Tibial artery (tissue), 4 donors: Measurements from ENCODE around the gene PLEKHG1.

ENCODE experiments used
- DNase-seq, 2 donors: peaks; one replicate each; pipeline ENCODE4 v3.0.0-alpha.2; 2019
- H3K27ac ChIP-seq, 2 donors: fragments of 200-600 bp; sonication (generic) in 1 of 2; 1 replicate in 1 of 2; 2 replicates in 1 of 2; pipeline ENCODE4 v1.5.1; 2018 to 2019; ENCODE audit warnings: mild to moderate bottlenecking in 1 of 2
- H3K27me3 ChIP-seq, 2 donors: fragments of 200-600 bp; sonication (generic) in 1 of 2; one replicate each; pipeline versions ENCODE4 v1.5.1 to v1.6.0; 2016 to 2019
- H3K36me3 ChIP-seq, 3 donors: fragments of 200-600 bp; sonication (generic) in 2 of 3; one replicate each; pipeline ENCODE4 v1.5.1; 2016 to 2019; ENCODE audit warnings: mild to moderate bottlenecking in 2 of 3
- H3K4me1 ChIP-seq, 4 donors: fragments of 200-600 bp; sonication (generic) in 2 of 4; 1 replicate in 3 of 4; 2 replicates in 1 of 4; pipeline ENCODE4 v1.5.1; 2016 to 2019
- H3K4me3 ChIP-seq, 2 donors: fragments of 200-600 bp; sonication (generic) in 1 of 2; 1 replicate in 1 of 2; 2 replicates in 1 of 2; pipeline ENCODE4 v1.5.1; 2018 to 2019; ENCODE audit warnings: mild to moderate bottlenecking in 2 of 2
- H3K9me3 ChIP-seq, 3 donors: fragments of 200-600 bp; sonication (generic) in 1 of 3; one replicate each; pipeline ENCODE4 v1.5.1; 2016 to 2019
- CTCF ChIP-seq, 2 experiments: fragments of 200-600 bp in 1 of 2; fragments of 450-650 bp in 1 of 2; IDR thresholded peaks; one replicate each; pipeline ENCODE4 v1.5.1; 2017 to 2019; ENCODE audit warnings: antibody characterized with exemption in 2 of 2, mild to moderate bottlenecking in 1 of 2, moderate library complexity in 1 of 2
- intact Hi-C: fragments of 100-400 bp; cut with DNase I; formaldehyde crosslinking; loops from one replicate; pipeline ENCODE4 v1.15.0; 2023; ENCODE audit warnings: low total_unique reads

Gene PLEKHG1

GRCh38 chr6:150638267-150638666 lies 38.6 kb downstream of the PLEKHG1 start:
- no peak for DNase-seq
- Histone ChIP-seq H3K9me3 (no peaks in the 10 kb centered on the region), H3K36me3 (no peaks in the 10 kb centered on the region), H3K27ac (no peak overlapping the region), H3K27me3 (no peaks in the 10 kb centered on the region), H3K4me1 (no peaks in the 10 kb centered on the region), H3K4me3 (no peak overlapping the region)
- TF ChIP-seq CTCF (IDR thresholded peaks at IDR 0.05): no peak
- intact Hi-C loops: no loop called here

GRCh38 chr6:150638765-150639164 lies 39.1 kb downstream of the PLEKHG1 start:
- H3K36me3 ChIP-seq: no peaks in the 10 kb centered on the region
- no peaks in the 10 kb centered on the region for H3K9me3 ChIP-seq
- H3K4me1 ChIP-seq: no peaks in the 10 kb centered on the region
- no peak for DNase-seq
- H3K27ac ChIP-seq: no peak overlapping the region
- intact Hi-C loops: no loop called here
- TF ChIP-seq CTCF (IDR thresholded peaks at IDR 0.05): no peak
- H3K27me3 ChIP-seq: no peaks in the 10 kb centered on the region
- H3K4me3 ChIP-seq: no peak overlapping the region

- TF ChIP-seq CTCF (IDR thresholded peaks at IDR 0.05): no peak
- no peak for DNase-seq
- H3K27ac ChIP-seq: no peak overlapping the region
- no peaks in the 10 kb centered on the region for H3K4me1 ChIP-seq
- no peaks in the 10 kb centered on the region for H3K27me3 ChIP-seq
- intact Hi-C loops: no loop called here
- no peak overlapping the region for H3K4me3 ChIP-seq
- no peaks in the 10 kb centered on the region for H3K9me3 ChIP-seq
- no peaks in the 10 kb centered on the region for H3K36me3 ChIP-seq
These were observed 40.2 kb downstream of the PLEKHG1 start for GRCh38 chr6:150639823-150640331.

- no peak overlapping the region for H3K4me3 ChIP-seq
These were observed 41.0 kb downstream of the PLEKHG1 start for GRCh38 chr6:150640556-150641209.

GRCh38 chr6:150641398-150642139 lies 41.9 kb downstream of the PLEKHG1 start:
- Histone ChIP-seq H3K36me3 (no peaks in the 10 kb centered on the region), H3K27ac (no peak overlapping the region), H3K4me1 (no peaks in the 10 kb centered on the region), H3K9me3 (no peaks in the 10 kb centered on the region), H3K4me3 (no peak overlapping the region), H3K27me3 (no peaks in the 10 kb centered on the region)
- intact Hi-C loops: no loop called here
- TF ChIP-seq CTCF (IDR thresholded peaks at IDR 0.05): no peak
- DNase-seq: no peak

More at GRCh38 chr6:150640556-150641209, 41.0 kb downstream of the PLEKHG1 start:
- Histone ChIP-seq H3K27me3 (no peaks in the 10 kb centered on the region), H3K4me1 (no peaks in the 10 kb centered on the region), H3K27ac (no peak overlapping the region), H3K36me3 (no peaks in the 10 kb centered on the region), H3K9me3 (no peaks in the 10 kb centered on the region)
- no peak for DNase-seq
- intact Hi-C loops: no loop called here
- TF ChIP-seq CTCF (IDR thresholded peaks at IDR 0.05): no peak
